Dermis microvascular lymphatic vessel endothelial cell (primary cell): ENCODE results near the gene DLK2. TPM values are rescaled to one million over a fixed set of nuclear protein-coding genes. Genes with fewer than 3 reads are reported as not detected.
A peak's percentile ranks its signal among the peaks of the same experiment; 100 is the strongest.
"Not testable (repeated sequence)": the region's sequence is repeated elsewhere in the genome, so short reads cannot be mapped to it uniquely, and the experiment has no call there.

Source experiments
- DNase-seq, 2 donors: peaks; one replicate each; pipeline versions ENCODE4 v3.0.0 to v3.0.0-alpha.2; 2010; ENCODE audit warnings: low read depth in 2 of 2
- total RNA-seq: library from RNA; depleted of rRNA; stranded (reverse); fragments of >200 nt; gene quantifications from 2 replicates; pipeline ENCODE4 v1.2.1, GENCODE V29; 2014

DLK2 gene, protein sequence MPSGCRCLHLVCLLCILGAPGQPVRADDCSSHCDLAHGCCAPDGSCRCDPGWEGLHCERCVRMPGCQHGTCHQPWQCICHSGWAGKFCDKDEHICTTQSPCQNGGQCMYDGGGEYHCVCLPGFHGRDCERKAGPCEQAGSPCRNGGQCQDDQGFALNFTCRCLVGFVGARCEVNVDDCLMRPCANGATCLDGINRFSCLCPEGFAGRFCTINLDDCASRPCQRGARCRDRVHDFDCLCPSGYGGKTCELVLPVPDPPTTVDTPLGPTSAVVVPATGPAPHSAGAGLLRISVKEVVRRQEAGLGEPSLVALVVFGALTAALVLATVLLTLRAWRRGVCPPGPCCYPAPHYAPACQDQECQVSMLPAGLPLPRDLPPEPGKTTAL
- 0.39 and 0.76 TPM in 2 replicates for total RNA-seq

DNA sequence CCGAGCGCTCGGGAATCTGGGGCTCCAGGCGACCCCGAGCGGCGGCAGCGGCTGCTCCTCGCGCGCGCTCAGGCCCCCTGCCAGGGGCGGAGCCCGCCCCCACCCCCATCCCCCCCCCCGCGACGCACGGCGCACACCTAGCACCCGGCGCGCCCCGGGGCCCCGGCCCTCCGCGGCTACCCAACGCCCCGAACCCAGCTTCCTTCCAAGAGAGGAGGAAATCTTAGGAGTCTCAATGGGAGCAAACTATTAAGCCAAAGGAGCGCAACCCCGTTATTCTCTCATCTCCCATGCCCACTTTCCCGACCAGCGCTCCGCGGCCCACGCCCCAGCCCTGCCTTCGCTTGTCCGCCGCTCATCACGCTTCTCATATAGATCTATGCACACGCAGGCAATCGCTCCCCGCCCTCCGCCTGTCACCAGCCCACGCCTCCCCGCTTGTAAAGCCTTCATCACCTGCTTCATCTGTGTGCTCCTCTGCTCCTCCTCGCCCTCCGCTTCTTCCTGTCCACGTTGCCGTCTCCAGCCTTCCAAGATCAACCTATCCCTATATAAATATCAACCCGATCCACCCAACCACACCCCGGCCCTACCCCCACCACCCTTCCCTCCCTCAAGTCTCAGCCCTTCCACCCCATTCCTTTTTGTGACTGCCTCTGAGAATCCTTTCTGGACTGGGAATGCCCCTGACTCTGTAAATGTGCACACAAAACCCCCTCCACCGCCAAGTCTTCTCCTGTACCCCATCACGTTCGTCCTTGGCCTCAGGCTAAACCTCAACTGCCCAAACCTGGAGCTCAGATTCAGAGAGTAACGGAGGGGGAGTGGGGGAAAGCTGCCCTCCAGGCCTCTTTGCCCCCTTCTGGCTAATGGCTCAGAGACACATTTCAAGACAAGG, at the start of gene DLK2:
Gene DLK2 (minus strand): TSS at position 18 of the 898 bp plus-strand sequence. CDS start 723 bp downstream, outside the sequence.
- DNase-seq: peak in 1 of 2 donors; percentile 12

DNA sequence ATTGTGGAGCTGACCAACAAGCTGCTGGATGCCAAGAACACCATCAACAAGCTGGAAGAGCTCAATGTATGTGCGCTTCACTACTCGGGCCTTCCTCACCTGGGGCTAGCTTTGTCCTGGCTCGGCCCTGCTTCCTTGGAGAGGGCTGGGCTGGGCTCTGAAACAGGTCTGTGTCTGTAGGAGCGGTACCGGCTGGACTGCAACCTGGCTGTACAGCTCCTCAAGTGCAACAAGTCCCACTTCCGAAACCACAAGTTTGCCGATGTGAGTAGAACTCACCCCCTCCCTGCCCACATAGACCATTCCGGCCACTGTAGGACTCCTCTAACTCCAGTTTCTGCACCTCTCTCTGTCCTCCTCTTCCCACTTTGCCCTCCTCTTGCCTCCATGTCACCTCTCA, 48.1 kb upstream of the DLK2 start:
- no peak for DNase-seq

DNA sequence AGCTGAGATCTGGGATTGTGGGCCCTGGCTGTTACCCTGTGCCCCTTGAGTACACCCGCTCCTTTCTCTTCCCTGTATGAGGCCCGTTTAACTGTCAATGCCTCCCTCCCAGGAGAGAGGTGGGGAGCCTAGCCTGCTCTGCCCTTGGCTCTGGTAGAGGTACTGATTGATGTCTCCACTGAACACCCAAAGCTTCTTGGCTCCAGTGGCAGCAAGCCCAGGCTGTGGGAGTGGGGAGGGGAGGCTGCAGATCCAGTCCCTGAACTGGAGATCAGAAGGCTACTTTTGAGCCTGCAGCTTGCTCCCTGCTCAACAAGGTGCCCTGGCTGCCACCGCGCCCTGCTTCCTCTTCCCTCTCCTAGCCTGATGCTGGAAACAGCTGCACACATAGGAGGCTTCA, 47.3 kb upstream of the DLK2 start:
- no peak for DNase-seq

DNA sequence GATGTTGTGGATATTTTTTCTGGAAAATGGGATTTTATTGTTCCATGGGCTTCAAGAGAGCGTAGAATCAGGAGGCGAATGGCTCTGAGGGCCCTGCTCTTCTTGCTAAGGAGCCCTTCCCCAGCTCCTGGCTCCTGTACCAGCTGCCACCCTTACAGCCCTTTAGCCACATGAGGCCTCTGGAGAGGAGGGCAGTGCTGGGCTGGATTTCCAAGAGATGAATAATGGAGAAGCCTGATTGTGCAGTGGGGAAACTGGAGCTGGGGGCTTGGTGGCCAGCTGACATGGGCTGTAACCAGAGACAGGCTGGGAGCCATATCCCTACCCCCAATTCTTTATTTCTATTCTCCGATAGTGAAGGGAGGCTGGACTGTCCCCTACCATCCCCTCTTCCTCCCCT, 45.6 kb upstream of the DLK2 start:
- no peak for DNase-seq

DNA sequence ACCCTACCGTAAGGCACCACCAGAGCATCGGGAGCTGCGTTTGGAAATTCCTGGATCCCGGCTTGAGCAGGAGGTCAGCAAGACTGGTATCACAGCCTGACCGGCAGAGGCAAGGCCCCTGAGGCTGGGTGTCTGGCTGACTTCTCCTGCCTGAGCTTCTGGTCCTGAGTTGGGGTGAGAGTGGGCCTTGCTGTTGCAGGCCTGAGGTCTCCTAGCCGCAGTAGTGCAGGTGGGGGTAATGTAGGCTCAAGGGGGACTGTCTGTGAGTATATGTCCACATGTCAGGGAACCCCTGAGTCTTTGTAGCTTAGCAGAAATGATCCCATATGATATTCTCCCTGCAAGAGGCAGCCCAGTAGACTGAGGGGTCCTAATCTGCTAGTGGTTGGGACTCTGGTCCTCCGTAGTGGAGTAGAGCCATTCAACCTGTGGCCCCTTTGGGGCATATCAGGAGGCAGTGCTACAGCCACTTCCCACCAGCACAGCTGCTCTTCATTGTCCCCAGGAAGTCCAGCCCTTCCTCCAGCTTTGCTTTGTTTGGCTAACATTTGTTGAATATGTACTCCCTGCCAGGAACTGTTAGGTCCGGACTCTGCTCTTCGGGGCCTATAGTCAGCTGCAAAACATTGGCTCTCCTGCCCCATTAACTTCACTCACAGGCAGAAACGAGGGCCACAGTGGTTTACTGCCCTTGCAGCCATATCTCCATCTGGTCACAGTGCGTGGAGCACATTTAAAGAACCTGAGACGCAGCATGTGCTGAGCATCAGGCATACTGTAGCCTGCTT, 43.9 kb upstream of the DLK2 start:
- DNase-seq: peak; percentile 87 to 89

DNA sequence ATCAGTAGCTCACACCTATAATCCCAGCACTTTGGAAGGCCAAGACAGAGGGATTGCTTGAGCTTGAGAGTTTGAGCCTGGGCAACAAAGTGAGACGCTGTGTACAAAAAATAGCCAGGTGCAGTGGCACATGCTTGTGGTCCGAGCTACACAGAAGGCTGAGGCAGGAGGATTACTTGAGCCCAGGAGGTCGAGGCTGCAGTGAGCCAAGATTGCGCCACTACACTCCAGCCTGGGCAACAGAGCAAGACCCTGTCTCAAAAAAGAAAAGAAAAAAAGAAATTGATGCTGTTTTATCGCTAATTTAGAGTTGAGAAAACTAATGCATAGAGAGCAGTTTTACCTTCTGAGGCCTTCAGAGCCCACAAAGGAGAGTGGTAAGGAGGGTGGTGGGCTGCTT, 42.9 kb upstream of the DLK2 start:
- DNase-seq: not testable (repeated sequence)

DNA sequence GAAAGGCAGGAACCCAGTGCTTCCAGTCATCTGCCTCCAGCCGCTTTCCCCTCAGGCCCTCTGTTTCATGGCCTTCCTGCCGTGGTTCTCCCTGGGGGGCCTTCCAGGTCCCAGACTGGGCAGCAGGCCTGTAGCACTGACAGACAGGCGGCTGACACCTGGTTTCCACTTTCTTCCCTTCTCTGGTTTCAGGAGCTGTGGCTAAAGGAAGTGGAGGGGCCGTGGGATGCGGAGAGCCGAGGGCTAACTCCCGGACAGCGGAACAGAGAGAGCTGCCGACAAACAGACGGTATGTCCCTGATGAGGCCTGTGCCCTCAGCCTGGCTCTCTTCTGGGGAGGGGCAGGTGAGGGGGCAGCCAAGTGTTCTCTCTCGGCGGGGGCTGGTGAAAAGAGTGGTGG, 42.3 kb upstream of the DLK2 start:
- DNase-seq: no peak

DNA sequence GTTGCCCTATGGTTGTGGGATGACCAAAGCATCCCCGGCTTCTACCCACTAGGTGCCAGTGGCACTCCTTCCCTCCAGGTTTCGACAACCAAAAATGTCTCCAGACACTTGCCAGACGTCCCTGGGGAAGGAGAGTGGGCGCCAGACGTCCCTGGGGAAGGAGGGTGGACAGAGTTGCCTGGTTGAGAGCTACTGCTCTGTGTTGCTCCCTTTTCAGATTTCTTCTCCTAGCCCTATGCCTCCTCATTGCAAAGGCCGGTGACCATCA, 41.7 kb upstream of the DLK2 start:
- DNase-seq: no peak

DNA sequence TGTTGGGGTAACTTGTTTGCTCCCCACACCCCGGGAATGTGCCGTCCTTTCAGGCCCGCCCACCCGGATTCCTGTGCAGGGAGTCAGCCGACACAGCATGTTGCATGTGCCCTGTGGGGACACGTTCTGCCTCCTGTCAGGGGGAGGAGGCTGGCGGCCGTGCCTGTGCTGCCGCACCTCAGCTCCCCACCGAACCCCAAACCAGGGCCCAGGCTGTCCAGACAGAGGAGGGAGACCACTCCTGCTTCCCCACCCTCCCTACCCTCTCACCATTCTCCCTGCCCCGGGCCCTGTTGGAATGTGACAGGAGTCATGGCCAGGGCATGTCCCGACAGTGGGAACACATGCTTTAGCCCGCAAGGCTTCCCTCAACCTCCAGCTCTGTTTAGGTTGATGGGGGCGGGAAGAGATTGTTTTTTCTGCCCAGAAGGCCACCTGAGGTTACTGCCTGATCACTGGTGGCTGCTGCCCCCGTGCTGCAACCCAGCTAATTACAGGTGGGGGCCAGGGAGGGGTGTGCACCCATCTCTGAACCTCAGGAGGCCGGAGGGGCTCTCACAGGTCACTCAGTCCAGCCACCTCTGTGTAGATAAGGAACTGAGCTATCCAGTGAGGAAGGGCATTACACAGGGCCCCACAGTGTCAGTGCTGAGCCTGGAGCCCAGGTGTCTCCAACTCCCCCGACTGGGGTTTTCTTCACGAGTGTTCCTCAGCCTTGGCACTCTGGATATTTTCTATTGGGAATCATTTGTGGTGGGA, 41.2 kb upstream of the DLK2 start:
- DNase-seq: peak in 1 of 2 donors; percentile 56

DNA sequence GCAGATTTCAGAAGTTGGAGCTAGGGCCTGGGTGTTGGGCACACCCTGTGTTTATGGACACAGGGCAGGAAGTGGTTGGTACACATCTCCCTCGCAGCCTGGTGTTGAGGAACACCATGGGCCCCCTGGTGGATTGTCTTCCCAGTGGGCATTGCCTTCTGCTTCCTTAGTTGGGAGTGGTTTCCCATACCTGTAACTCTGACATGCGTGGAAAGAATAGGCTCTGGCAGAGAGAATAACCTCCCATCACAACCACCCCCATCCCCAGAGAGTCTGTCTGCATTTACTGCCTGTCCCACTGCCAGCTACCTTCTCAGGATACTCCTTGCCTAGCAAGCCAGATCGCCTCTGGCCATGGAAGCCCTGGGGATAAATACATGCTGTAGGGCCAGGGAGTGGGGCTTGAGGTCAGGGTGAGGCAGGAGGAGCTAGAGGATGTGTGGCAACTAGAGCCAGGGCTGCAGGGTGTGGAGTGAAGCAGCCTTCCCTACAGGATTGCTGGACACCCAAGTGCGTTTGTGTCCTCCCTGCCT, 40.1 kb upstream of the DLK2 start:
- DNase-seq: no peak

DNA sequence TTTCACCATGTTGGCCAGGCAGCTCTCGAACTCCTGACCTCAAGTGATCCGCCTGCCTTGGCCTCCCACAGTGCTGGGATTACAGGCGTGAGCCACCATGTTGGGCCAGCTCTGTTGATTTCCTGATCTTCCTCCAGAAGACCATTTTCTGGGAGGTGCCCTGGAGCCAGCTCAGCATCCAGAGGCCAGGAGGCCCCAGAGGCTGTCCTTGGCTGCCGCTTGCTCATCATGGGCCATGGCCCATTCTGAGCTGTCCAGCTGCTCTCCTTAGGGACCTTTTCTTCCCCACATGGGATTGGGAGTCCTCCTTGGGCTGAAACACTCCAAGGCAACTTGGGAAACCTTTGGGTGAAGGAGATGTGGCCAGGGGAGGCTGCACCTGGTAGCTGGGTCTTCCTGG, 39.4 kb upstream of the DLK2 start:
- DNase-seq: no peak

DNA sequence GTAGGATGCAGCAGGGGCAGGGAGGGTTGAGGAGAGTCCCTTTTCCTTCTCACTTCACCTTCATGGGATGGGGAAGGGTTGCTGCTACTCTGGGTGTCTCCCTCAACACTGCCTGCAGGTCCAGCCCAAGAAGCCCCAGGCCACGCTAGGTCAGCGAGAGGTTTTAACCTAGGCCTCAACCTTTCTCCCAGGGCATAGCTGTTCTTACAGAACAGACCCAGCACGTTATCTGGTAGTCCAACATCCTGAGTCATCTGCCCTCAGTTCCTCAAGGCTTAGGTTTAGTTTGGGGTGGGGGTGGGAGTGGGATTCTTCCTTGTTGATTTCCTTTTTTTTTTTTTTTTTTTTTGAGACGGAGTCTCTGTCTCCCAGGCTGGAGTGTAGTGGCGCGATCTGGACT, 39.0 kb upstream of the DLK2 start:
- no peak for DNase-seq

DNA sequence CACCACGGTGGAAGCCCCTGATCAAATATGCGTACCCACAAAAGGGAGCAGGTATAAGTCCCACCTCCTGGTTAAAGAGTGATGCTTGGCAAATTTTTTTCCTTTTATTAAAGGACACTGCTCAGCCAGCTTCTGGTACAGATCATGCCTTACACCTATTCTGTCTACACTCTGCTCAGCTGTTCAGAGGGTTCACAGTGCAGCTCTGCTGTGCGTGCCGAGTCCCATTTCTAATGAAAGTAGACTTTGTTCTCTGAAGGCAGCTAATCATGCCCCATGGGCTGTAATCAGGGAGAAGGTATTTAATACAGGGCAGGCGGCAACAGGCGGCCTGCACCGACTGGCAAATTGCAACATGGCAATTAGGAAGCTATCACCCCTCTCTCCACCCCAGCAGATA, 38.5 kb upstream of the DLK2 start:
- DNase-seq: no peak

DNA sequence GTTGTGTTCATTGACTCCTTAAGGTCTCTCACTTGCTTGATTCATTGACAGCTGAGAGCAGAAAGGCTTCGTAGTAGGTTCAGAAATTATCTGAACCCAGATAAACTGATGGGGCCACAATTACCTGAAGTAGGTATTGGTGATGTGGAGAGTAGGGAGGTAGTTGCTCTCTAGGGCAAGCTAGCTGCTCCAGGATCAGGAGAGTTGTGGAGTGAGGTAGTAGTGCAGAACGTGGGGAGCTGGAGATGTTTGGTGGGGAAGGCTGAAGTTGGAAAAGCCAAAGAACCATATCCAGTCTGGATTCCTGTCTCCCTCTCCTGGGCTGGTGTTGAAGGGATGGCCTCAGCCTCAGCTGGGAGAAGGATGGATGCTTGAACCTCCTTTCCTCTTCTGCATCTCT, 37.9 kb upstream of the DLK2 start:
- DNase-seq: no peak

DNA sequence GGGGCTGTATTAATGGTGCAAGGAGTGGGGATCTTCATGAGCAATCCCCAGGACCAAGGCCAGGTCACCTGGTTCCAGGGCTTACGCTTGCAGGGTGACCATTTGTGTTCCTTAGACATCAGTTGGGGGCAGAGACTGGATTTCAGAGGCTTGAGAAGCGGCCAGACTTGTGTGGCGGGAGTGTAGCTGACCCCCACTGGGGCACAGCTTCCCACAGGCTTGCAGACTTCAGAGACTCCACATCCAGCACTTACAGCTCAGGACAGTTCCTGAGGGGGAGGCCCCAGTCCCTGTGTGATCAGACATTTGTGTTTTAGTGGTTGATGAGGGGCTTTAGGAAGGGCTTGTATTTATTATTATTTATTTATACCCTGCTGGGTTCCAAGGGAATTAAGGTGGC, 37.3 kb upstream of the DLK2 start:
- no peak for DNase-seq

DNA sequence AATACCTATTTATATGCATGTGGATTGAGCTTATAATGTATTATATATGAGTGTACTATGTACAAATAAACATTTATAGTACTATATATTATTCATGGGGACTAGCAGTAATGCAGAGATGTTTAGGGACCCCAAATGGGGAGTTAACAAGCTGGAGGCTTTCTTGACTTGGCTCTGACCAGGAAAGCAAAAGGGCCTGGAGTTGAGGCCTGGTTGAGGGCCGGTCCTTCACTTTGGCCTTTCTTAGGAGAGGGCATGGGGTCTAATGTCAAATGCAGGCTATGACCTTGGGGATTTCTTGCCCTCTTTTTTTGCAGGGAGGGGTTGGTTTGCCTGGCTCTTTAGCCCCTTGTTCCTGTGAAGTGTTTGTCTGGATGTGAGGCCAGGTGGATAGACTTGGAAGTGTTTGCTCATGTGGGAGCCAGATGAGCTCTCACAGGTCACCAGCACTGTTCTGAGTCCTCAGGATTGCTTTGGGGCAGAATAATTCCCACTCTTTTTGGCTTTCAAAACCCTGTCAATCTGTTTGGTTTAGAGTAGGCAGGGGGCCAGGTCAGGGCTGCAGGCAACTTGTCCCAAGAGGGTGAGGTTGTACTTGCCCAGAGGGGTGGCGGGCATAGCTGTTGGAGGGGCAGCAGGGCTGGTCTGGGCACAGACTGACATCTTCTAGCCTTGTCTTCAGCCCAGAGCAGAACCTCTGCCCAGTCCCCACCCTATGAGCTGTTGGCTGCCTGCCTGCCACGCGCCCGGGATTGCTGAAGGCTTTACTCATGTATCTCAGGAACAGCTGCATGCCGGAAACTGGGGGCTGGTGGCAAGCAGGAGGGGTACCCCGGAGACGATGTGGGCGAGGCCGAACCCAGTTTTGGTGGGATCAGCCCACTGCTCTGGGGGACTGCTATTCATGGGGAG, 36.7 kb upstream of the DLK2 start:
- DNase-seq: peak in 1 of 2 donors; percentile 43

DNA sequence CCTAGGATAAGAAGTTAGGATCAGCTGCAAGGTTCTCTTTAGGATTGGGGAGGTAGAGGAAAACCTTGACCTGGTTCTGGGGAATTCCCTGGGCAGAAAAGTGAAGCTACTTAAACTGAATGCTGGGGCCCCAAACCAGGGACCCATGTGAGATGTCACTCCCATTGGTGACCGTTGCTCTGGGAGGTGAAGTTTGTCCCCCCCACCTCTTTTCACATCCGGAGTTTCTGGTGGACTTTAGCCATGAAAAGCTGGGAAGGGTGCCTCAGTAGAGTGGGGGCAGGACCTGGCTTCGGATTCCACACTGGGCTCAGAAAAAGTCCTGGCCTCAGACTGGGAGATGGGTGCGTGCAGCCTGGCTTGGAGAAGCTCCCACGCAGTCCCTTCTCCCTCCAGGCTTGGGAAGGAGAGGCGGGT, 35.2 kb upstream of the DLK2 start:
- no peak for DNase-seq

DNA sequence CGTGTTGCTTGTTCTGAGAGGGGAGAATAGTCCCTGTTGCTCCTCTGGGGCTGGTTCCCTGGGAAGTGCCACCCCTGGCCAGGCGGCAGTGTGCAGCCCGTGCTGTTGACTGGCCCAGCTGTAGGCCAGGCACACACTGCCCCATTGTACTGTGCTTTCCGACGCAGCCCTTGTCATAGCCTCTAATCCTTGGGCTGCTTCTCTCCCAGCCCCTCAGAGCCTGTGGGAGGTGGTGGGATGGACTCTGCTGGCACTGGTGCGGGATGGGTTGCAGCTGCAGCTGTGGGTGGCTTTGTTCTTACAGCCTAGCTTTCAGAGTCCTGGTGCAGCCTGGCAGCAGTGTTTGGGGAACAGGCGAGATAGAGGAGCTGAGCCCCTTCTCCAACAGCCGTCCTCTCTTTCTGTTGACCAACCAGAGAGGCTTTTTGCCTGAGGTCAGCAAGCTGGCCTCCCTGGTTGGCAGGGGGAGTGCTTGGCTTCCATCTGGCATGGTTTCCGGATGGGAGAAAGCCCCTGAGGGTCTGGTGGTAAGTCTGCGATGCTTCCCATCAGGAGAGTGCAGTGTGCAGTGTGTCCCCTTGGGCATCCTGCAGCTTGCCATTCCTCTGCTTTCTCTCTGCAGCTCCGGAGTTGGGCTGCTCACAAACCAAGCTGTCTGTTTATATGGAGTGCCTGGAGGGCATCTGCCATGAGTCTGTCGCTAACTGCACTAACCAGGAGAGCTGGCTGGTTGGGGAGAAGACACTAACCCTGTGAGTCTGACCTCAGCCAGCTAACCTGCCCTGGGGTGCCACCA, 34.1 kb upstream of the DLK2 start:
- DNase-seq: no peak

DNA sequence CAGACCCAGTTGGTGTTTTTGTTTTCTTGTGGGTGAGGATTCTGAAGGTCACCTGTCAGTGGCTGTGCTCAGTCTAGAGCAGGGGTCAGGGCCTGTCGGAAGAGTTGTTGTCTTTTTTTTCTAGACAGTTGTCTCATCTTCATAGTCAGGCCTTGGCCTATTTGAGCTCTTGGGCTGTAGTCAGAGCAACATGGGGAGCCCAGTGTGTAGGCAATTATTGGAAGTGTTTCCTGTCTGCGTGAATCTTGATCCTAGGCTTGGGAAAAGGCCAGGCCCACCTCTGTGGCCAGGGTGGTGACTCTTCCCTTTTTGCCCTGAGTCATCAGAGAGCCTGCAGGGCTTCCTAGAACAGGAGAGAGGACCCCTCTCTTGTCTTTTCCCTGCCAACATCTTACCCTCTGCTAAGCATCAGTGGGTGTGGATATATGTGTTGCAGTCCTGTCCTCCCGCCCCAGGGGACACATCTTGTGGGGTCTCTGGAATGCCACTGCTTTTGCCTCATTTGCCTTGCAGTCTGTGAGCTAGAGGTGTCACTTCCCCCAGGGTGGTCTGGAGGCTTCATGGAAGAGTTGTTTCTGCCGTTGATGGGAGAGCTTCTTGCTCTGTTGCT, 33.4 kb upstream of the DLK2 start:
- DNase-seq: no peak
